PC-9 (cell line): Measurements from ENCODE around the gene DNASE1L1. TPM values are rescaled to one million over a fixed set of nuclear protein-coding genes. Genes with fewer than 3 reads are reported as not detected.
A peak's percentile ranks its signal among the peaks of the same experiment; 100 is the strongest.

Experiments
- BruUV-seq: library from RNA; stranded (reverse); fragments of 400-500 nt; replicated peaks from 2 replicates; lab custom pipeline; 2021; lab: Mats Ljungman, UMichigan
- CTCF ChIA-PET: fragments of 300-600 bp; sonication (Branson Sonifier 250); formaldehyde crosslinking; loops from one replicate; lab custom pipeline; 2022; ENCODE audit warnings: antibody characterized with exemption; lab: Charles Lee
- POLR2A ChIA-PET: fragments of 300-600 bp; sonication (Branson Sonifier 250); formaldehyde crosslinking; loops from one replicate; lab custom pipeline; 2022; ENCODE audit warnings: antibody characterized with exemption; ENCODE audit not compliant: unreplicated experiment; lab: Charles Lee
- DNase-seq, 2 experiments: peaks; one replicate each; pipeline versions ENCODE4 v3.0.0 to v3.0.0-alpha.2; 2015 to 2022; ENCODE audit warnings: mixed read lengths in 1 of 2
- H2AFZ ChIP-seq: fragments of 200-600 bp; sonication (generic); 2 replicates; pipeline ENCODE4 v1.8.1; 2017; ENCODE audit warnings: antibody characterized with exemption
- H3F3A ChIP-seq: fragments of 200-600 bp; sonication (generic); 2 replicates; pipeline ENCODE4 v1.8.1; 2017; ENCODE audit warnings: antibody characterized with exemption, mild to moderate bottlenecking, low read depth; ENCODE audit not compliant: insufficient read depth
- H3K27ac ChIP-seq: fragments of 200-600 bp; sonication (generic); 2 replicates; pipeline ENCODE4 v1.6.1; 2016; ENCODE audit warnings: mixed run types
- H3K27me3 ChIP-seq: fragments of 200-600 bp; sonication (generic); 2 replicates; pipeline ENCODE4 v1.6.1; 2016; ENCODE audit warnings: low read depth, mixed run types; ENCODE audit not compliant: insufficient read depth
- H3K36me3 ChIP-seq: fragments of 200-600 bp; sonication (generic); 2 replicates; pipeline ENCODE4 v1.6.1; 2016; ENCODE audit warnings: low read depth, mixed run types
- H3K4me1 ChIP-seq: fragments of 200-600 bp; sonication (generic); replicated peaks from 2 replicates; pipeline ENCODE4 v1.6.1; 2016; ENCODE audit warnings: mixed run types; ENCODE audit not compliant: insufficient read depth
- H3K4me2 ChIP-seq: fragments of 200-600 bp; sonication (generic); 2 replicates; pipeline ENCODE4 v1.6.1; 2017; ENCODE audit warnings: mixed run types
- H3K4me3 ChIP-seq: fragments of 200-600 bp; sonication (generic); 2 replicates; pipeline ENCODE4 v1.6.1; 2016; ENCODE audit warnings: mixed run types
- H3K79me2 ChIP-seq: fragments of 200-600 bp; sonication (generic); 2 replicates; pipeline ENCODE4 v1.6.1; 2017; ENCODE audit warnings: low read depth, mixed run types
- H3K9me2 ChIP-seq: fragments of 200-600 bp; sonication (generic); 2 replicates; pipeline ENCODE4 v1.8.1; 2017; ENCODE audit warnings: mild to moderate bottlenecking; ENCODE audit not compliant: insufficient read depth
- H3K9me3 ChIP-seq: fragments of 200-600 bp; sonication (generic); 2 replicates; pipeline ENCODE4 v1.8.1; 2016; ENCODE audit warnings: low read depth; ENCODE audit not compliant: insufficient read depth
- H4K20me1 ChIP-seq: fragments of 200-600 bp; sonication (generic); 2 replicates; pipeline ENCODE4 v1.8.1; 2017; ENCODE audit not compliant: insufficient read depth
- CTCF ChIP-seq: fragments of 200-600 bp; sonication (generic); conservative IDR thresholded peaks from 2 replicates; pipeline ENCODE4 v1.6.1; 2017; ENCODE audit warnings: mixed run types, antibody characterized with exemption, mild to moderate bottlenecking, moderate library complexity
- EZH2 ChIP-seq: fragments of 200-600 bp; sonication (generic); IDR thresholded peaks from 2 replicates; pipeline ENCODE4 v1.8.0; 2017; ENCODE audit warnings: antibody characterized with exemption, low read depth
- intact Hi-C: fragments of 100-400 bp; cut with micrococcal nuclease; formaldehyde crosslinking; loops from one replicate; pipeline ENCODE4 v1.10.0; 2022; ENCODE audit not compliant: unreplicated experiment
- total RNA-seq: library from RNA; stranded (reverse); gene quantifications from 2 replicates; pipeline ENCODE4 v1.2.3, GENCODE V29; 2021

Gene DNASE1L1
- total RNA-seq, 1 experiment from 2014 or later, result 28.3 TPM

- no TSS peak for BruUV-seq
These were observed 22.3 kb upstream of the DNASE1L1 start for GRCh38 chrX:154431341-154431740.

GRCh38 chrX:154430916-154431315 is 21.9 kb upstream of the DNASE1L1 start:
- Histone ChIP-seq H3F3A (no peaks in the 10 kb centered on the region; the same call in 1 of the 2 replicates), H3K27me3 (no peaks in the 10 kb centered on the region), H3K4me3 (no peak overlapping the region), H3K4me1 (peaks cover 6% of the 10 kb centered on the region), H3K36me3 (no peaks in the 10 kb centered on the region), H3K4me2 (peak overlapping the region; percentile 2; the same call in 1 of the 2 replicates), H3K79me2 (peaks cover 19% of the 10 kb centered on the region), H2AFZ (no peak overlapping the region), H3K9me2 (no peaks in the 10 kb centered on the region), H3K27ac (no peak overlapping the region), H4K20me1 (no peaks in the 10 kb centered on the region), H3K9me3 (no peaks in the 10 kb centered on the region)
- BruUV-seq, result no TSS peak
- ChIA-PET CTCF (no interaction called here), POLR2A (interaction anchor here (0.6 kb wide), 1 partner anchor 293 kb away, joined by 3 read pairs; no protein-coding TSS in a partner anchor)
- DNase-seq, result peak in 1 of 2 experiments; percentile 27
- intact Hi-C loops, result no loop called here
- TF ChIP-seq EZH2, result no peak
- TF ChIP-seq CTCF, result no peak

More at GRCh38 chrX:154431341-154431740, 22.3 kb upstream of the DNASE1L1 start:
- TF ChIP-seq EZH2 (no peak), CTCF (no peak)
- CTCF ChIA-PET, result no interaction called here
- H3F3A ChIP-seq, result no peaks in the 10 kb centered on the region; the same call in 1 of the 2 replicates
- H3K4me2 ChIP-seq, result no peak overlapping the region
- peaks cover 19% of the 10 kb centered on the region for H3K79me2 ChIP-seq
- POLR2A ChIA-PET, result interaction anchor here (0.6 kb wide), 1 partner anchor 294 kb away, joined by 3 read pairs; no protein-coding TSS in a partner anchor
- intact Hi-C loops, result no loop called here
- H3K4me3 ChIP-seq, result no peak overlapping the region
- H2AFZ ChIP-seq, result no peak overlapping the region
- no peak overlapping the region for H3K27ac ChIP-seq
- no peaks in the 10 kb centered on the region for H3K36me3 ChIP-seq
- no peaks in the 10 kb centered on the region for H3K9me2 ChIP-seq
- peaks cover 6% of the 10 kb centered on the region for H3K4me1 ChIP-seq
- no peaks in the 10 kb centered on the region for H3K27me3 ChIP-seq
- no peaks in the 10 kb centered on the region for H3K9me3 ChIP-seq
- H4K20me1 ChIP-seq, result no peaks in the 10 kb centered on the region
- DNase-seq, result no peak

GRCh38 chrX:154430479-154430878 is 21.4 kb upstream of the DNASE1L1 start:
- POLR2A ChIA-PET, result no interaction called here
- no peak overlapping the region for H3K4me3 ChIP-seq
- no peaks in the 10 kb centered on the region for H3K36me3 ChIP-seq
- no TSS peak for BruUV-seq
- H3K79me2 ChIP-seq, result peaks cover 19% of the 10 kb centered on the region
- no peaks in the 10 kb centered on the region for H3K9me3 ChIP-seq
- no peaks in the 10 kb centered on the region for H3F3A ChIP-seq
- CTCF ChIA-PET, result no interaction called here
- no peak for DNase-seq
- H3K27ac ChIP-seq, result no peak overlapping the region
- no peaks in the 10 kb centered on the region for H3K27me3 ChIP-seq
- H3K4me1 ChIP-seq, result peaks cover 6% of the 10 kb centered on the region
- intact Hi-C loops, result no loop called here
- no peaks in the 10 kb centered on the region for H3K9me2 ChIP-seq
- peak overlapping the region; percentile 2; the same call in 1 of the 2 replicates for H3K4me2 ChIP-seq
- H4K20me1 ChIP-seq, result no peaks in the 10 kb centered on the region
- TF ChIP-seq CTCF (no peak), EZH2 (no peak)
- H2AFZ ChIP-seq, result no peak overlapping the region
